RWPE2 (cell line): Measurements from ENCODE around the gene COL15A1.

ENCODE experiments used
- ATAC-seq: fragments of 200-7000 bp; cut with Tn5 transposase; 3 replicates; pipeline ENCODE4 v1.9.1; 2021; ENCODE audit warnings: low read depth
- DNase-seq: peaks from one replicate; pipeline ENCODE4 v3.0.0-alpha.2; 2020; ENCODE audit warnings: low spot score
- H3K27ac ChIP-seq: fragments of 450-650 bp; 2 replicates; pipeline ENCODE4 v1.5.1; 2017; ENCODE audit warnings: mild to moderate bottlenecking; ENCODE audit not compliant: poor library complexity, severe bottlenecking
- H3K27me3 ChIP-seq: fragments of 250-450 bp; sonication (Bioruptor Pico); 2 replicates; pipeline ENCODE4 v1.5.1; 2021; ENCODE audit warnings: mild to moderate bottlenecking, moderate library complexity; ENCODE audit not compliant: insufficient read depth, poor library complexity, severe bottlenecking
- H3K36me3 ChIP-seq: fragments of 250-450 bp; sonication (Bioruptor Pico); 2 replicates; pipeline ENCODE4 v1.5.1; 2020; ENCODE audit warnings: low read depth, mild to moderate bottlenecking, moderate library complexity
- H3K4me1 ChIP-seq: fragments of 250-450 bp; sonication (Bioruptor Pico); 2 replicates; pipeline ENCODE4 v1.5.1; 2021; ENCODE audit warnings: mild to moderate bottlenecking, moderate library complexity; ENCODE audit not compliant: insufficient read depth, poor library complexity, severe bottlenecking
- H3K4me3 ChIP-seq: fragments of 250-450 bp; sonication (Bioruptor Pico); 2 replicates; pipeline ENCODE4 v1.5.1; 2021; ENCODE audit warnings: mild to moderate bottlenecking, moderate library complexity; ENCODE audit not compliant: severe bottlenecking
- H3K9me3 ChIP-seq: fragments of 250-450 bp; sonication (Bioruptor Pico); 2 replicates; pipeline ENCODE4 v1.5.1; 2021; ENCODE audit warnings: mild to moderate bottlenecking, moderate library complexity; ENCODE audit not compliant: severe bottlenecking
- TF ChIP-seq, protein P1 (sequence below): fragments of 450-650 bp; IDR thresholded peaks from one replicate; pipeline ENCODE4 v1.5.1; 2017; ENCODE audit warnings: mild to moderate bottlenecking, moderate library complexity; ENCODE audit not compliant: poor library complexity, severe bottlenecking

COL15A1 gene

DNA sequence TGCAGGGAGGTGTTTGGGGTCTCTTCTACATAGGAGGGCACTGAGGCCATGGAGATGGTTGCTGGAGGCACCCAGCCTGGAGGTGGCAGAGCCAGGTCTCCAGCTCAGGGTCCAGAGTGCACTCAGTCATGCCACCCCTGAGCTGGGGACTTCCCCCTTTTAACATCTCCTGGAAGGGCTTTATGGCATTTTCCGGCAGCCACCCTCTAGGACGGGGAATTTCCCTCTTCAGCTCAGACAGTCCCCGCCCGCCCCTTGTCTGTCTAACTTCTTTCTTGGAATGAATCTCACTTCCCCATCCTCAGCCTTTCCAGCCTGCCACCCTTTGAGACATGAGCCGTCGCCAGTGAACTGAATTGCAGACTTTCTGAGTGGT is 49.9 kb downstream of the COL15A1 start:
- no peaks in the 10 kb centered on the region for H3K36me3 ChIP-seq
- DNase-seq = no peak
- H3K9me3 ChIP-seq = no peaks in the 10 kb centered on the region
- ATAC-seq = no peak
- H3K4me3 ChIP-seq = no peak overlapping the region
- no peak overlapping the region for H3K27ac ChIP-seq
- TF ChIP-seq, protein P1, sequence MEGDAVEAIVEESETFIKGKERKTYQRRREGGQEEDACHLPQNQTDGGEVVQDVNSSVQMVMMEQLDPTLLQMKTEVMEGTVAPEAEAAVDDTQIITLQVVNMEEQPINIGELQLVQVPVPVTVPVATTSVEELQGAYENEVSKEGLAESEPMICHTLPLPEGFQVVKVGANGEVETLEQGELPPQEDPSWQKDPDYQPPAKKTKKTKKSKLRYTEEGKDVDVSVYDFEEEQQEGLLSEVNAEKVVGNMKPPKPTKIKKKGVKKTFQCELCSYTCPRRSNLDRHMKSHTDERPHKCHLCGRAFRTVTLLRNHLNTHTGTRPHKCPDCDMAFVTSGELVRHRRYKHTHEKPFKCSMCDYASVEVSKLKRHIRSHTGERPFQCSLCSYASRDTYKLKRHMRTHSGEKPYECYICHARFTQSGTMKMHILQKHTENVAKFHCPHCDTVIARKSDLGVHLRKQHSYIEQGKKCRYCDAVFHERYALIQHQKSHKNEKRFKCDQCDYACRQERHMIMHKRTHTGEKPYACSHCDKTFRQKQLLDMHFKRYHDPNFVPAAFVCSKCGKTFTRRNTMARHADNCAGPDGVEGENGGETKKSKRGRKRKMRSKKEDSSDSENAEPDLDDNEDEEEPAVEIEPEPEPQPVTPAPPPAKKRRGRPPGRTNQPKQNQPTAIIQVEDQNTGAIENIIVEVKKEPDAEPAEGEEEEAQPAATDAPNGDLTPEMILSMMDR = no peak
- H3K4me1 ChIP-seq = no peaks in the 10 kb centered on the region
- no peaks in the 10 kb centered on the region for H3K27me3 ChIP-seq

DNA sequence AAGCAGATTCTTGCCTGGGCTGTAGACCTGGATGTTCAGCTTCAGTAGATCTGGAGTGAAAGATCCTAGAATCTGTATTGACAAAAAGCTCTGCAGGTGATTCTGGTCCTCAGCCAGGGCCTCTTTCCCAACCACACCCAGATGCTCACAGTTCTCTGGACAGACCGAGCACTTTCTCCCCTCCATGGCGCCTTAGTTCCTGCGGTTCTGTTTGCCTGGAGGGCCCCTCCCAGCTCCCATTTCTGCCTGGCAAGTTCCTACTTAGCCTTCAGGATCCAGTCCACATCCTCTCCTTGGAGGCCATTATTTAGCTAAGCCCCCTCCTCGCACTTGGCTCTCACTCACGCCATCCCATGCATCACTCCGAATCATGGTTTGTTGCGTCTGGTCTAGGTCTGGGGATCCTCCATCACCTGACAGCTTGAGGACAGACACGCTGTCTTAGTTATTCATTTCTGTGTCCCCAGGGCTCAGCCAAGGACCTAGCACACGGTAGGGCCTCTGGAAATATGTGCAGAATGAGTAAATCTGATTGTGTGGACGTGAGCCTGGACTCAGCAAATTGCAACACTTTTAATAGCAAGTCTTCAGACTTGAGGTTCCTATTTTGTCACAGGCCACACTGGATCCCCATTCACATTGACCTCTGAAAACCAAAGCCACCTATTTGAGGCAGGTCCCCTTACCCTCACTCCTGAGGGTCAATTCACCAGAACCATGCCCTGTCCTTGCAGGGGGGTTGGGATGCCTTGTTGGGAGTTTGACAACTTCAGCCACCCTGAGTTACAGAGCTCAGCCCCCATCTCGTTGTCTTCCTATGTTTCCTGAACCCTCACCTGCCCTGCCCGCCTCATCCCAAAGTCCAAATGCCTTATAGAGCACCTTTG is 50.7 kb downstream of the COL15A1 start:
- ATAC-seq = no peak
- TF ChIP-seq, protein P1 = no peak
- H3K27me3 ChIP-seq = no peaks in the 10 kb centered on the region
- no peak overlapping the region for H3K4me3 ChIP-seq
- H3K36me3 ChIP-seq = no peaks in the 10 kb centered on the region
- H3K4me1 ChIP-seq = no peaks in the 10 kb centered on the region
- DNase-seq = no peak
- no peaks in the 10 kb centered on the region for H3K9me3 ChIP-seq
- no peak overlapping the region for H3K27ac ChIP-seq

DNA sequence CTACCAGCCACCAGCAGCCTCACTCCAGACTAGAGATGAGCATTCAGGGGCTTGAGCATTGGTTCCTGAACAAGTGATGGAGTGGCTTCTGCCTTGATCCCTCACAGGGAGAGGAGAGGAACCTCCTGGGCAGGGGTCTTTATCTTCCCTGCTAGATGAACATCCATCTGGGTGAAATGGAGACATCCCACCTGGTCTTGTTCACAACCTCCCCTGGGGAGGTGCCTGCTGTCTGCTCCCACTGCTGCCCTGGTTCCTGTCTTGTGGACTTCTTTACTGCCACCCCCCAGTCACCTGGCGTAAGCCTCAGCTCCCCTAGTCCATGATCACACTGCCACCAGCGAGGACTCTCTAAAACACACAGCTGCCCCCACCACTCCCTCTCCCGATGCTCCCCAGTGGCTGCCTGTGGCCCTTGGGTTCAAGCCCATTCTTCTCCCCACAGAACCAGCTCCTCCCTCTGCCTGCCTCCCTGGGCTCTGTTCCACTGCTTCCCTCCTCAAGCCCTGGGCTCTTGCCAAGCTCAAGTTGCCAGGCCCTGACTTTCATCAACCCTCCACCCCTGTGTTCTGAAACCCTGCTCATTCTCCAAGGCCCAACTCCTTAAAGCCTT is 51.5 kb downstream of the COL15A1 start:
- Histone ChIP-seq H3K36me3 (no peaks in the 10 kb centered on the region), H3K27me3 (no peaks in the 10 kb centered on the region), H3K4me1 (no peaks in the 10 kb centered on the region), H3K4me3 (no peak overlapping the region), H3K9me3 (no peaks in the 10 kb centered on the region), H3K27ac (no peak overlapping the region)
- TF ChIP-seq, protein P1 = no peak
- ATAC-seq (no peak), DNase-seq (no peak)

DNA sequence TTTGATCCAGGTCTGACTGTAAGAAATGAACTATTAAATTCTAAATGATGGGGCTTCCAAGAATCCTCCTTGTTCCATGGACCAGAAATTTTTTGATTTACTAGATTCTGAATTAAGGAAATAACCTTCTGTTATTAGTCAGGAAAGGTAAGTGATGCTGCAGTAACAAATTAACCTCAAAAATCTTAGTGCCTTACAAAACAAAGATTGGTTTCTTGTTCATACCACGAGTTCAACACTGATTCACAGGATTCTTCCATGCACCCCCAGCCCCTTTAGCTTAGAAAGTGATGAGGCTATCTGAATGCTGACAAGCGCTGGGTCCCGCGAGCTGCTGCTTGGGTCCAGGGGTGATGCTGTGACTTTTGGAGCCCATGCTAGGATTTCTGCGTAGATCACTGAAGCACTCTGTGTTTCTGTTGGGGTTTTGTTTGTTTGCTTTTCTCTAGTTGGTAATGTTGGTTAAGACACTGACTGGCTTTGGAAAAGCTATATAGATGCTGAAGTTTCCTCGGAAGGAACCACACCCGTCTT is 52.3 kb downstream of the COL15A1 start:
- TF ChIP-seq, protein P1 = no peak
- H3K27me3 ChIP-seq = no peaks in the 10 kb centered on the region
- ATAC-seq (no peak), DNase-seq (no peak)
- H3K9me3 ChIP-seq = no peaks in the 10 kb centered on the region
- no peak overlapping the region for H3K4me3 ChIP-seq
- no peaks in the 10 kb centered on the region for H3K36me3 ChIP-seq
- H3K27ac ChIP-seq = no peak overlapping the region
- H3K4me1 ChIP-seq = no peaks in the 10 kb centered on the region
